GM06990 (cell line): ENCODE measurements around the gene PRMT7.

Experiments
- DNase-seq: peaks from one replicate; pipeline ENCODE4 v3.0.0-alpha.2; 2011; ENCODE audit not compliant: insufficient read length; ENCODE audit errors: extremely low read depth
- H3K27me3 ChIP-seq: replicated peaks from 2 replicates; pipeline ENCODE4 v1.6.0; 2011; ENCODE audit warnings: low read length; ENCODE audit not compliant: control insufficient read depth, insufficient read depth
- H3K36me3 ChIP-seq: 2 replicates; pipeline ENCODE4 v1.5.1; 2011; ENCODE audit warnings: low read length; ENCODE audit not compliant: control insufficient read depth, insufficient read depth
- H3K4me3 ChIP-seq: replicated peaks from 2 replicates; pipeline ENCODE4 v1.5.1; 2011; ENCODE audit warnings: low read depth, mild to moderate bottlenecking, control low read depth, low read length
- TF ChIP-seq, protein P1 (sequence below): IDR thresholded peaks from 2 replicates; pipeline ENCODE4 v1.5.1; 2011; ENCODE audit warnings: low read length, control low read depth, mild to moderate bottlenecking, inconsistent platforms; ENCODE audit not compliant: insufficient read depth, poor library complexity, severe bottlenecking

PRMT7 gene

DNA sequence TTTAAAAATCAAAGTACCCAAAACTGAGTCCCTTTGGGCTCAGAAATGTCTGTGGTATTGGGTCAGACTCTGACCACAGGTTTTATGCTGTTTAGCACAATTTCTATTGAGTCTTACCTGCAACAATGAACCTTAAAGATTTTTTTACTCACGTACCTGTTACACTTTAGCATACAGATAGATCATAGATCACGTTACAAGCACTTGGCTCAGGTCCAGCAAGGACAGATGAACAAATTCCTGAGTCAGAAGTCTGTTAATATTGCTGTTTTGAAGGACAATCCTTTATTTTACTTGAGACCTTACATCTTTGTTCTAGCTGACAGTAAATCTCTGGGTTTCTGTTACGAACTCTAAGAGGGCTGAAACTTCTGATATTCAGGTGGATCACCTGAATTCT, 12.9 kb upstream of the PRMT7 start:
- no peak overlapping the region for H3K4me3 ChIP-seq
- H3K27me3 ChIP-seq = no peaks in the 10 kb centered on the region
- no peak for DNase-seq
- peaks cover 53% of the 10 kb centered on the region for H3K36me3 ChIP-seq
- TF ChIP-seq, protein P1, sequence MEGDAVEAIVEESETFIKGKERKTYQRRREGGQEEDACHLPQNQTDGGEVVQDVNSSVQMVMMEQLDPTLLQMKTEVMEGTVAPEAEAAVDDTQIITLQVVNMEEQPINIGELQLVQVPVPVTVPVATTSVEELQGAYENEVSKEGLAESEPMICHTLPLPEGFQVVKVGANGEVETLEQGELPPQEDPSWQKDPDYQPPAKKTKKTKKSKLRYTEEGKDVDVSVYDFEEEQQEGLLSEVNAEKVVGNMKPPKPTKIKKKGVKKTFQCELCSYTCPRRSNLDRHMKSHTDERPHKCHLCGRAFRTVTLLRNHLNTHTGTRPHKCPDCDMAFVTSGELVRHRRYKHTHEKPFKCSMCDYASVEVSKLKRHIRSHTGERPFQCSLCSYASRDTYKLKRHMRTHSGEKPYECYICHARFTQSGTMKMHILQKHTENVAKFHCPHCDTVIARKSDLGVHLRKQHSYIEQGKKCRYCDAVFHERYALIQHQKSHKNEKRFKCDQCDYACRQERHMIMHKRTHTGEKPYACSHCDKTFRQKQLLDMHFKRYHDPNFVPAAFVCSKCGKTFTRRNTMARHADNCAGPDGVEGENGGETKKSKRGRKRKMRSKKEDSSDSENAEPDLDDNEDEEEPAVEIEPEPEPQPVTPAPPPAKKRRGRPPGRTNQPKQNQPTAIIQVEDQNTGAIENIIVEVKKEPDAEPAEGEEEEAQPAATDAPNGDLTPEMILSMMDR = no peak

DNA sequence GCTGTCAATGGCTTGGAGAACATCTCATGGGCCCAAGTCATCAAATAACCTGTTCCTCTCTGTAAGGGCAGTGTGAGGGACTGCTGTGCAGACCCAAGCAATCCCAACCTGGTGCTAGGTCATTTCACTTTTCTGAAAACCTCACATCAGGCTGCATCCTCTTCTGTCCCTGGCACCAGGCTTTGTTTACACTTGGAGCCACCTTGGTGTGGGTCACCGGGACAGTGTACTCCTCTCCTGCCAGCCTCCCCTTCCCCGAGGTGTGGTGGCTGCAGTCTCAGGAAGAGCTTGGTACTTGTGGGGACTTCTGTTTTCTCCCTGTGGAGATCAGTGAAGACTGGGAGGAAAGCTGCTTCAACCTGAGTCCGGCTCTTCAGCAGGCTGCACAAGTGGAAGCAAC, 12.5 kb upstream of the PRMT7 start:
- DNase-seq = no peak
- TF ChIP-seq, protein P1 = no peak
- H3K4me3 ChIP-seq = no peak overlapping the region
- H3K36me3 ChIP-seq = peaks cover 52% of the 10 kb centered on the region
- H3K27me3 ChIP-seq = no peaks in the 10 kb centered on the region

DNA sequence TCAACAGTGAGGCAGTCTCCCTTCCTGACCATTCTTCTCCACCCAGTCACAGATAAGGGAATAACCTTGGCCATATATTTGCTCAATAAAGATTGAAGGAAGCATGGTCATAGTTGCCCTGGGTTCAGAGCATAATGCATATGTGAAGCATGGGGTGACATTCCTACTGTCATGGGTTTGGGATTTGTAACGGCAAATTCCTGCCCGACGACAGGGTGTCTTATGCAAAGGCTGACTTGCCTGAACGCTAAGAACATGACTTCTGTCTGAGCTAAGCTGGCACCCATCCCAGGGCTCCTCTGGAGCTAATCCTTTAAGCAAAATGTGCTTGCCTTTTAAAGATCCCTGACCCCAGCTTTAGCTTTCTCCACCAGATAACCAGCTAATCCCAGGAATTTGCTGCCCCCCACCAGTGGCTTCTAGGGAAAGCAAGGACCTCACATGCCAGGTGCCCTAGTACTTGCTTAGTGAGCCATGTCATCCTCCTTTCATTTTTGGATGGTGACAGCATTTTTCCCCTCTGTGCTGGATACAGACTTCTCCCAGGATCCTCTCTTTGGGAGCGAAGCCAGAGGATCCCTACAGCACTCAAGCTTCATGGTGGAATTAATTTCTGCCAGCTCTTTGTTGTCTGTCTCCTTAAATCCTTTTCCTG, 11.8 kb upstream of the PRMT7 start:
- no peak for DNase-seq
- H3K27me3 ChIP-seq = no peaks in the 10 kb centered on the region

DNA sequence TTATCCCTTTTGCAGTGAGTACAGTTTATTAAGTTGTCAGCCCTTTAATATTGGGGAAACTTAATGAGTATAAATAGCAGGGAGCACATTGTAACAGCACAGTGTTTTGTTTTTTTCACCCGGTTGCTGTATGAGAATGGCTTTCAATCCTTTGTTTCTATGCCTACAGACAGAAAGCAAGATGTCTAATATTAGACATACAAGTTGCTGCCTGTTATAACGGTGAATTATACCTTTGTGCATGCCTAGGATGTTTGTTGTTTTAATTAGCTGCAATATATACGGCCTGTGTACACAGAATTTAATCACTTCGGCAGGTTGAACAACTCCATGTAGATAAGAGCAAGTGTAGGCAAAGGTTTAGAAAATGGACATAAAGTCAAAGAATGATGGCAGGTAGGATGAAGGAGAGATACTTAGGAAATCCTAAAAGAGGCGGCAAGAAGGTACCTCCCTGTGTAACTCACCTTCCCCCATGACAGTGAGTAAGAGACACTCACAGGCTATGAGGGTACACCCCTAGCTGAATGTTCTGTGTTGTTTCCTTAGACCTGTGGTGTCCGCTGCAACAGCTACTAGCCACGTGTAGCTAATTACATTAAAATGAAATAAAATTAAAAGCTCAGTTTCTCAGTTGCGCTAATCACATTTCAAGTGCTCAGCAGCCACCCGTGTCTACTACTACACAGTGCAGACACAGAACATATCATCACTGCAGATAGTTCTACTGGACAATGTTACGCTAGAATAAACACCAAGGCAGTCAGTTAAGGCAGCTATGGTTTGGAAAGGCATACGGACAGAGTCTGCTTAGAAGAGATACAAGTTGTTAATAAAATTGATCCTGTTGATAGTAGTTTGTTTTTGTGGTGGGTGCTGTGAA, 11.0 kb upstream of the PRMT7 start:
- TF ChIP-seq, protein P1 = no peak
- H3K4me3 ChIP-seq = no peak overlapping the region
- DNase-seq = no peak
- H3K36me3 ChIP-seq = peaks cover 47% of the 10 kb centered on the region
- H3K27me3 ChIP-seq = no peaks in the 10 kb centered on the region

More for the DNA sequence above, 11.8 kb upstream of the PRMT7 start:
- TF ChIP-seq, protein P1 = no peak
- H3K36me3 ChIP-seq = peaks cover 50% of the 10 kb centered on the region
- no peak overlapping the region for H3K4me3 ChIP-seq

DNA sequence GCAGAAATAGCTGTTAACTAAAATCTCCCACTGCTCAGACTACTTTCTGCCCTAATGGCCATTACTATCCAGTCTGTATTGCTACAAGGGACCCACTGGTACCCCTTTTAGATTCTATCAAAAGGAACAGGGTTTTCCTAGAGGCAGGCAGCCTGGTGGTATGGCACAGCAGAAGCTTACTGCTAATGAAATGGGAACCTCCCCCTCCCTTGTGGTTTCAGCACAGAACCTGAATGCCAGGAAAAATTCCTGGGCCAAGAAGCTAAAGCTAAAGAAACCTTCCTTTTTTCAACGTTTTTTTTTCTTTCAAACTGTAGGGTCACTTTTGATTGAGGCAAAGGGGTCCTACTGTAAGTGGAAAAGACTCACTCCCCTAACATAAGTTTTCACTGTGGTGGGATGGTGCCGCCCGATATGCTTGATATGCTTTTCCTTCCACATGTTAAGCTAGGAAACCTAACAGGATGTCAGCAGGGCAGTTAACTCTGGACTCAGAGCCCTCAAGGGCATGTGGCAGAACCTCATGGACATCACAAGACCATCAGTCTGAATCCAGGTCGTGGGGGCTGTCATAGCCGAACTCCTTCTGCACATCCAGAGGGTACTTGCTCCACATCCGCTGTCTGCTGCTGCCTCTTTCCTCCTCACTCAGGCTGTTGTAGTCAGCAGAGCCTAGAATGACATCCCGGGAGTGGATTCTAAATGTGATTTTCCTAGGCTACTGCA, 9.9 kb upstream of the PRMT7 start:
- H3K36me3 ChIP-seq = peaks cover 44% of the 10 kb centered on the region

More for the DNA sequence above, 9.9 kb upstream of the PRMT7 start:
- DNase-seq = no peak
- Histone ChIP-seq H3K4me3 (no peak overlapping the region), H3K27me3 (no peaks in the 10 kb centered on the region)
- TF ChIP-seq, protein P1 = no peak
